Activated naive CD4-positive, alpha-beta T cell treated with anti-CD3 and anti-CD28 coated beads for 36 hours (primary cell): ENCODE measurements around the gene GPR132. TPM values are rescaled to one million over a fixed set of nuclear protein-coding genes. Genes with fewer than 3 reads are reported as not detected.
A peak's percentile ranks its signal among the peaks of the same experiment; 100 is the strongest.

Experiments
- CTCF ChIA-PET: fragments of 350-600 bp; sonication (Branson Sonifier 250); formaldehyde crosslinking; loops from one replicate; lab custom pipeline; 2021; ENCODE audit warnings: antibody characterized with exemption; lab: Charles Lee
- DNase-seq: peaks from one replicate; pipeline ENCODE4 v3.0.0-alpha.2; 2020
- H3K27ac Mint-ChIP-seq: one replicate; pipeline ENCODE4 v1.8.0; 2021; ENCODE audit warnings: mild to moderate bottlenecking, mixed read lengths
- H3K27me3 Mint-ChIP-seq: one replicate; pipeline ENCODE4 v1.8.0; 2021; ENCODE audit warnings: low read depth, mixed read lengths
- H3K36me3 Mint-ChIP-seq: one replicate; pipeline ENCODE4 v1.8.0; 2021; ENCODE audit warnings: low read depth, mixed read lengths
- H3K4me1 Mint-ChIP-seq: one replicate; pipeline ENCODE4 v1.8.0; 2021; ENCODE audit warnings: low read depth, mixed read lengths
- H3K4me3 Mint-ChIP-seq: one replicate; pipeline ENCODE4 v1.8.0; 2021; ENCODE audit warnings: mild to moderate bottlenecking, moderate library complexity, mixed read lengths
- H3K9me3 Mint-ChIP-seq: one replicate; pipeline ENCODE4 v1.8.0; 2021; ENCODE audit warnings: mixed read lengths
- intact Hi-C: fragments of 100-400 bp; cut with micrococcal nuclease; formaldehyde crosslinking; loops from one replicate; pipeline ENCODE4 v1.15.1; 2023
- total RNA-seq, 2 experiments: library from RNA; stranded (reverse); gene quantifications; one replicate each; pipeline ENCODE4 v1.2.3, GENCODE V29; 2021

GPR132 gene
- total RNA-seq, 2 experiments from 2014 or later, result 11.3 to 15.3 TPM

DNA sequence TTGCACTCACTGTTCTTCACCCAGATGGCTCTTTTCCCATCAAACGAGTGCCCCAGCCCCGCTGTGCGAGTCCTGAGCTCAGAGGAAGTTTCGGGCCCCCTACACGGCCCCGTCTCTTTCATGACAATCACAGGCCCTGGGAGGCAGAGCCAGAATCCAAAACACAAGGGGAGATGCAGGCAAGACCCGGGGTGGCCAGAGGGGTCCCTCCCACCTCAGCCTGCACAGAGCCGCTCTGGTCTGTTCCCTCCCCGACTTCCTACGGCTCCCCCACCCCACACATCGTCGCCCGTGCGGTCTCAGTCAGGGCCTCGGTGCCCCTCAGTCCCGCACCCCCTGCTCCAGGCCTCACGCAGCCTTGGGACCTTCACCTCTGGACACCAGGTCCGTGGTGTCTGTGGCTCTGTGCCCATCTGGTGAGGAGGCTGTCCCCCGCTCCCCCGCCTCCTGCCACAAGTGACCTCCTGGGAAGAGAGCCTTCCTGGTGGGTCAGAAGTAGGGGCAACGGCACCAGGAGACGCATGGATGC, 8.9 kb downstream of the GPR132 start:
- intact Hi-C loops, result no loop called here
- CTCF ChIA-PET, result interaction anchor here (0.7 to 5.4 kb wide), 2 partner anchors 11 to 32 kb away, joined by 3 to 53 read pairs; no protein-coding TSS in a partner anchor
- Mint-ChIP-seq H3K4me1 (peaks cover 38% of the 10 kb centered on the region), H3K27ac (no peak overlapping the region), H3K9me3 (no peaks in the 10 kb centered on the region), H3K4me3 (no peak overlapping the region), H3K27me3 (no peaks in the 10 kb centered on the region), H3K36me3 (peaks cover 20% of the 10 kb centered on the region)
- no peak for DNase-seq

GRCh38 chr14:105055736-105056302, 9.4 kb downstream of the GPR132 start:
- Mint-ChIP-seq H3K4me1 (peaks cover 34% of the 10 kb centered on the region), H3K36me3 (peaks cover 24% of the 10 kb centered on the region), H3K27ac (no peak overlapping the region), H3K9me3 (no peaks in the 10 kb centered on the region), H3K4me3 (no peak overlapping the region), H3K27me3 (no peaks in the 10 kb centered on the region)
- intact Hi-C loops, result no loop called here
- no peak for DNase-seq
- CTCF ChIA-PET, result interaction anchor here (1.3 kb wide), 1 partner anchor 31 kb away, joined by 3 read pairs; no protein-coding TSS in a partner anchor

DNA sequence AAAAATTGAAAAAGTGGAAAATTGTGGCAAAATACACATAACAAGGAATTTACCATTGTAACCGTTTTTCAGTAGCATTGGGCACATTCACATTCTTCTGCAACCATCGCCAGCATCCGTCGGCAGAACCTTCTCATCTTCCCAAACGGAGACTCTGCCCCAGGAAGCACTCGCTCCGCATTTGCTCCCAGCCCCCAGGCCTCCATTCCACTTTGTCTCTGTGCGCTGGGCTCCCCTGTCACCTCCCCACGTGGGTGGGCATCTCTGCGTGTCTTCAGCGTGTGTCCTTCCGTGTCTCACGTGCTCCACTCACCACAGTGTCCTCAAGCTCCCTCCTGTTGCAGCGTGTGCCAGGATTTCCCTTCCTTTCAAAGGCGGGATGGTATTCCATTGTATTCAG, 9.9 kb downstream of the GPR132 start:
- peaks cover 29% of the 10 kb centered on the region for H3K4me1 Mint-ChIP-seq
- no peaks in the 10 kb centered on the region for H3K9me3 Mint-ChIP-seq
- CTCF ChIA-PET, result interaction anchor here (1.3 kb wide), 1 partner anchor 32 kb away, joined by 3 read pairs; no protein-coding TSS in a partner anchor
- no peak overlapping the region for H3K4me3 Mint-ChIP-seq
- peaks cover 24% of the 10 kb centered on the region for H3K36me3 Mint-ChIP-seq
- no peaks in the 10 kb centered on the region for H3K27me3 Mint-ChIP-seq
- DNase-seq, result no peak
- intact Hi-C loops, result no loop called here
- H3K27ac Mint-ChIP-seq, result no peak overlapping the region

DNA sequence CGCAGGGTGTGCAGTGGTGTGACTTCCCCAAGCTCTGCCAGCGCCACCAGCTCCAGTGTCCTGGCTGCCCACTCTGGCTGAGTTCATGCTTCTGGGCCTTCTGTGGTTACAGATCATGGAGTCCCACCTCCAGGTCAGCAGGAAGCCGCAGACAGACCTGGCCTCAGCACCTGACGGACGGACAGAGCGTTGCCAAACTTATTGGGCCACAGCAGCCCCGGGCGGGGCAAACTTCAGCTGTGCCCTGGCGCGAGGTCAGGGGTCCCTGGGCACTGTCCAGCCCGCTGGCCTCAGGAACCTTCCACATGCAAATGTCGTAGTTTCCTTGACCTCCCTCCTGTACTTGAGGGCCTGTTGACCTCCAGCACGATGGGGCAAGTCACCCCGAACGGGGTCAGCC, 11.2 kb downstream of the GPR132 start:
- Mint-ChIP-seq H3K4me1 (peaks cover 16% of the 10 kb centered on the region), H3K27me3 (no peaks in the 10 kb centered on the region), H3K4me3 (no peak overlapping the region), H3K36me3 (peaks cover 26% of the 10 kb centered on the region), H3K9me3 (no peaks in the 10 kb centered on the region), H3K27ac (peak overlapping the region; percentile 50)
- DNase-seq, result no peak
- CTCF ChIA-PET, result interaction anchor here (1.3 kb wide), 2 partner anchors 8 to 78 kb away, joined by 4 to 9 read pairs; no protein-coding TSS in a partner anchor
- intact Hi-C loops, result no loop called here

GRCh38 chr14:105053421-105053820, 11.8 kb downstream of the GPR132 start:
- H3K36me3 Mint-ChIP-seq, result peaks cover 25% of the 10 kb centered on the region
- H3K27ac Mint-ChIP-seq, result no peak overlapping the region
- CTCF ChIA-PET, result interaction anchor here (0.6 to 1.3 kb wide), 2 partner anchors 77 to 94 kb away, joined by 4 read pairs; no protein-coding TSS in a partner anchor
- H3K9me3 Mint-ChIP-seq, result no peaks in the 10 kb centered on the region
- intact Hi-C loops, result no loop called here
- H3K4me1 Mint-ChIP-seq, result peaks cover 10% of the 10 kb centered on the region
- no peak overlapping the region for H3K4me3 Mint-ChIP-seq
- H3K27me3 Mint-ChIP-seq, result no peaks in the 10 kb centered on the region
- DNase-seq, result no peak

DNA sequence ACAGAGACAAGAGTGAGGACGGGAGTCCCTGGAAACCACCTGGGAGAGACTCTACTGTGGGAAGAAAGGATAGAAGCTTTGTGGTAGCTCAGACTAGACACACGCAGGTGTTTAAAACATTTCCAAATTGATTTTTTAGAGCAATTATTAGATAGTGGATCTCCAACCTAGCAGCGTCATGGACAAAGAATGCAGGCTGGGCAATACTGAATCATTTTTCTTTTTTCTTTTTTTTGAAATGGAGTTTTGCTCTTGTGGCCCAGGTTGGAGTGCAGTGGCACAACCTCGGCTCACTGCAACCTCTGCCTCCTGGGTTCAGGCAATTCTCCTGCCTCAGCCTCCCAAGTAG, 13.1 kb downstream of the GPR132 start:
- CTCF ChIA-PET, result no interaction called here

GRCh38 chr14:105051182-105052109, 13.8 kb downstream of the GPR132 start:
- peaks cover 19% of the 10 kb centered on the region for H3K36me3 Mint-ChIP-seq
- no peak overlapping the region for H3K4me3 Mint-ChIP-seq
- CTCF ChIA-PET, result no interaction called here
- H3K27me3 Mint-ChIP-seq, result no peaks in the 10 kb centered on the region
- intact Hi-C loops, result no loop called here
- no peak for DNase-seq
- H3K9me3 Mint-ChIP-seq, result no peaks in the 10 kb centered on the region
- H3K27ac Mint-ChIP-seq, result no peak overlapping the region
- peaks cover 6% of the 10 kb centered on the region for H3K4me1 Mint-ChIP-seq

More for the DNA sequence above, 13.1 kb downstream of the GPR132 start:
- H3K27me3 Mint-ChIP-seq, result no peaks in the 10 kb centered on the region
- peaks cover 23% of the 10 kb centered on the region for H3K36me3 Mint-ChIP-seq
- peaks cover 6% of the 10 kb centered on the region for H3K4me1 Mint-ChIP-seq
- intact Hi-C loops, result no loop called here
- H3K4me3 Mint-ChIP-seq, result no peak overlapping the region
- DNase-seq, result no peak
- no peaks in the 10 kb centered on the region for H3K9me3 Mint-ChIP-seq
- H3K27ac Mint-ChIP-seq, result no peak overlapping the region

- CTCF ChIA-PET, result no interaction called here
- no peaks in the 10 kb centered on the region for H3K9me3 Mint-ChIP-seq
- peaks cover 19% of the 10 kb centered on the region for H3K36me3 Mint-ChIP-seq
- no peak for DNase-seq
- peaks cover 11% of the 10 kb centered on the region for H3K4me1 Mint-ChIP-seq
- H3K27me3 Mint-ChIP-seq, result no peaks in the 10 kb centered on the region
- intact Hi-C loops, result no loop called here
- no peak overlapping the region for H3K27ac Mint-ChIP-seq
- H3K4me3 Mint-ChIP-seq, result no peak overlapping the region
Observed at GRCh38 chr14:105050551-105050897, 14.7 kb downstream of the GPR132 start.

- Mint-ChIP-seq H3K4me3 (no peak overlapping the region), H3K4me1 (peaks cover 9% of the 10 kb centered on the region), H3K27me3 (no peaks in the 10 kb centered on the region), H3K9me3 (no peaks in the 10 kb centered on the region), H3K36me3 (peaks cover 13% of the 10 kb centered on the region), H3K27ac (no peak overlapping the region)
- no peak for DNase-seq
- CTCF ChIA-PET, result interaction anchor here (0.6 kb wide), 1 partner anchor 220 kb away, joined by 5 read pairs; no protein-coding TSS in a partner anchor
- intact Hi-C loops, result loop anchor here (5.0 kb wide), 2 partner anchors 37 to 38 kb away; no protein-coding TSS in a partner anchor
Observed at GRCh38 chr14:105049753-105050550, 15.3 kb downstream of the GPR132 start.

GRCh38 chr14:105047283-105048016, 17.8 kb downstream of the GPR132 start:
- H3K4me1 Mint-ChIP-seq, result peaks cover 5% of the 10 kb centered on the region
- H3K27ac Mint-ChIP-seq, result no peak overlapping the region
- H3K36me3 Mint-ChIP-seq, result peaks cover 10% of the 10 kb centered on the region
- no peaks in the 10 kb centered on the region for H3K9me3 Mint-ChIP-seq
- CTCF ChIA-PET, result interaction anchor here (0.8 to 7.5 kb wide), 6 partner anchors 10 to 159 kb away, joined by 3 to 129 read pairs (median 5); no protein-coding TSS in a partner anchor
- intact Hi-C loops, result loop anchor here (5.0 kb wide), 2 partner anchors 35 to 40 kb away; no protein-coding TSS in a partner anchor
- no peaks in the 10 kb centered on the region for H3K27me3 Mint-ChIP-seq
- DNase-seq, result peak; percentile 42
- no peak overlapping the region for H3K4me3 Mint-ChIP-seq

DNA sequence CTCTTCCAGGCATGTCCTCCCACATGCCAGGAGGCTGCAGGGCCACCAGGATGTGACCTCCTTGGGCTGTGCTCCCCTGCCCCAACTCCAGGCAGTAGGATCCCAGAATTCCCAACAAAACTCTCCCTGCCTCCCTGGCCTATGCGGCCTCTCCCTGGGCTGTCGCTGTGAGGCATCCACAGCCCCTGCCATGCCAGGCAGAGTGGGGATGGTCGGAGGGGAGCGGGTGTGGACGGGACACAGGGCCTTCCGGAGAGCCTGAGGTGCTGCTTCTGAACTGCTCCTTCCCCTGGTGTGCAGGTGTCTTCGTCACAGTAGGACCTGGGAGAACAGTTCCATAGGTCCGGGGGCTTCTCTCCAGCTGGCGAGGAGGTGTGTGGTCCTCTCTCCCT, 18.3 kb downstream of the GPR132 start:
- Mint-ChIP-seq H3K9me3 (no peaks in the 10 kb centered on the region), H3K27ac (no peak overlapping the region), H3K36me3 (peaks cover 9% of the 10 kb centered on the region), H3K27me3 (no peaks in the 10 kb centered on the region), H3K4me1 (peaks cover 5% of the 10 kb centered on the region), H3K4me3 (no peak overlapping the region)
- DNase-seq, result no peak
- CTCF ChIA-PET, result interaction anchor here (0.6 to 7.5 kb wide), 17 partner anchors 9 to 369 kb away, joined by 3 to 129 read pairs (median 7); partner anchors contain the start of genes CLBA1 and GPR132
- intact Hi-C loops, result loop anchor here (5.0 kb wide), 2 partner anchors 35 to 40 kb away; no protein-coding TSS in a partner anchor
